AG09309 (cell line): ENCODE results near the gene EPN1.
"Not testable (repeated sequence)": the region's sequence is repeated elsewhere in the genome, so short reads cannot be mapped to it uniquely, and the experiment has no call there.

Source experiments
- DNase-seq: peaks from one replicate; pipeline ENCODE4 v3.0.0-alpha.2; 2010; ENCODE audit warnings: low read depth
- H3K4me3 ChIP-seq: 2 replicates; pipeline ENCODE4 v1.5.1; 2011; ENCODE audit warnings: mild to moderate bottlenecking, low read depth, low read length, moderate library complexity; ENCODE audit not compliant: control insufficient read depth
- CTCF ChIP-seq: IDR thresholded peaks from 2 replicates; pipeline ENCODE4 v1.5.1; 2011; ENCODE audit warnings: mild to moderate bottlenecking, low read depth, low read length, inconsistent platforms; ENCODE audit not compliant: insufficient read depth, control insufficient read depth; ENCODE audit errors: missing control alignments

EPN1 gene

GRCh38 chr19:55711719-55712118 is 36.7 kb downstream of the EPN1 start:
- DNase-seq, result no peak
- no peak overlapping the region for H3K4me3 ChIP-seq
- TF ChIP-seq CTCF, result no peak

GRCh38 chr19:55712804-55713631 is 38.0 kb downstream of the EPN1 start:
- H3K4me3 ChIP-seq, result no peak overlapping the region
- DNase-seq, result no peak
- TF ChIP-seq CTCF, result no peak

GRCh38 chr19:55716531-55716930 is 41.5 kb downstream of the EPN1 start:
- TF ChIP-seq CTCF, result no peak
- DNase-seq, result no peak
- H3K4me3 ChIP-seq, result no peak overlapping the region

GRCh38 chr19:55717251-55717650 is 42.2 kb downstream of the EPN1 start:
- no peak for DNase-seq
- TF ChIP-seq CTCF, result no peak
- H3K4me3 ChIP-seq, result no peak overlapping the region

- not testable (repeated sequence) for H3K4me3 ChIP-seq, DNase-seq
These were observed 43.1 kb downstream of the EPN1 start for GRCh38 chr19:55717879-55718711.

GRCh38 chr19:55720214-55720746 is 45.3 kb downstream of the EPN1 start:
- no peak for DNase-seq
- H3K4me3 ChIP-seq, result no peak overlapping the region
- TF ChIP-seq CTCF, result no peak

GRCh38 chr19:55720801-55721200 is 45.8 kb downstream of the EPN1 start:
- H3K4me3 ChIP-seq, result no peak overlapping the region
- no peak for DNase-seq
- no peak for TF ChIP-seq CTCF
